Spleen (tissue), 11 donors: ENCODE measurements around the gene RLF. TPM values are rescaled to one million over a fixed set of nuclear protein-coding genes. Genes with fewer than 3 reads are reported as not detected.

ENCODE experiments used
- DNase-seq: peaks from one replicate; pipeline ENCODE4 v3.0.0-alpha.2; 2020
- H3K27ac ChIP-seq, 8 donors: fragments of 200-600 bp; sonication (generic) in 7 of 8; 1 replicate in 4 of 8; 2 replicates in 4 of 8; pipeline versions ENCODE4 v1.5.0 to v1.8.0; 2016 to 2021; ENCODE audit warnings: inconsistent platforms in 4 of 8, mild to moderate bottlenecking in 4 of 8, moderate library complexity in 1 of 8
- H3K27me3 ChIP-seq, 7 donors: fragments of 200-600 bp; sonication (generic) in 6 of 7; replicated peaks in 1 of 7; 1 replicate in 4 of 7; 2 replicates in 3 of 7; pipeline versions ENCODE4 v1.5.0 to v1.8.0; 2016 to 2021; ENCODE audit warnings: inconsistent platforms in 3 of 7, mild to moderate bottlenecking in 1 of 7
- H3K36me3 ChIP-seq, 6 donors: fragments of 200-600 bp; sonication (generic) in 5 of 6; 1 replicate in 4 of 6; 2 replicates in 2 of 6; pipeline versions ENCODE4 v1.5.0 to v1.8.0; 2016 to 2021; ENCODE audit warnings: inconsistent platforms in 2 of 6
- H3K4me1 ChIP-seq, 6 donors: fragments of 200-600 bp; sonication (generic) in 5 of 6; 1 replicate in 3 of 6; 2 replicates in 3 of 6; pipeline versions ENCODE4 v1.5.0 to v1.8.0; 2016 to 2021; ENCODE audit warnings: inconsistent platforms in 3 of 6
- H3K4me3 ChIP-seq, 8 donors: fragments of 200-600 bp; sonication (generic) in 7 of 8; 1 replicate in 4 of 8; 2 replicates in 4 of 8; pipeline versions ENCODE4 v1.5.0 to v1.8.0; 2016 to 2021; ENCODE audit warnings: inconsistent platforms in 4 of 8, mild to moderate bottlenecking in 4 of 8, moderate library complexity in 2 of 8
- H3K9me3 ChIP-seq, 8 donors: fragments of 200-600 bp; sonication (generic) in 7 of 8; 1 replicate in 4 of 8; 2 replicates in 4 of 8; pipeline versions ENCODE4 v1.5.0 to v1.8.0; 2016 to 2021; ENCODE audit warnings: inconsistent platforms in 4 of 8
- POLR2A ChIP-seq, 3 donors: fragments of 450-650 bp; IDR thresholded peaks; one replicate each; pipeline ENCODE4 v1.5.1; 2017; ENCODE audit warnings: antibody characterized with exemption in 3 of 3, mild to moderate bottlenecking in 1 of 3
- POLR2AphosphoS5 ChIP-seq, 3 donors: sonication (generic); formaldehyde crosslinking; IDR thresholded peaks; one replicate each; pipeline ENCODE4 v1.5.1; 2017; ENCODE audit warnings: antibody characterized with exemption in 3 of 3
- WGBS, 5 donors: extraction: QIAGEN DNeasy Blood & Tissue Kit in 3 of 5; methylation state at CpG; one replicate each; pipeline versions ENCODE4 v1.1.5 to v1.1.7; 2013 to 2018; 5-methylcytosine and 5-hydroxymethylcytosine counted together
- intact Hi-C: fragments of 100-400 bp; cut with DNase I; formaldehyde crosslinking; loops from one replicate; pipeline ENCODE4 v1.15.0; 2023; ENCODE audit warnings: low total_unique reads
- polyA plus RNA-seq, 3 donors: library from polyadenylated mRNA; stranded (reverse); fragments of 200-250 nt; gene quantifications; one replicate each; pipeline ENCODE4 v1.2.1, GENCODE V29; 2013
- total RNA-seq, 7 donors: library from RNA; depleted of rRNA in 3 of 7; stranded (reverse); fragments of >200 nt in 3 of 7; fragmentation: NEBNext Ultra II Directional in 4 of 7; extraction: Animal tissue kit (Norgen Biotek cat#: 25700) in 4 of 7; gene quantifications; one replicate each; pipeline versions ENCODE4 v1.1.0 to v1.2.1, GENCODE V29; 2016 to 2021
- TF ChIP-seq, protein P1 (sequence below), 11 experiments: fragments of 200-600 bp in 7 of 11; fragments of 450-650 bp in 4 of 11; sonication (generic) in 4 of 11; IDR thresholded peaks in 8 of 11; conservative IDR thresholded peaks in 3 of 11; 1 replicate in 7 of 11; 2 replicates in 4 of 11; pipeline versions ENCODE4 v1.4.0 to v1.8.0; 2016 to 2021; ENCODE audit warnings: antibody characterized with exemption in 11 of 11, inconsistent platforms in 4 of 11, mild to moderate bottlenecking in 1 of 11
- donor health status: healthy with polysubstance abuse.
- donor health status: DM: no; HTN: no; CAD: no; lungs with moderate emphysema.
- donor health status: DM: no; HTN: no; CAD: no.
- donor health status: Bipolar disorder and iron deficiency.
- donor health status: healthy.
- donor health status: DM: no; HTN: no; CAD: no.
- donor health status: DM: yes; HTN: yes; CAD: no.

RLF gene
- total and polyA plus RNA-seq, 10 donors = 3.8 to 26.3 (median 16.8) TPM

- H3K36me3 ChIP-seq = peaks cover 0 to 100% (median 71%) of the 10 kb centered on the region in 6 donors
These were observed 107.0 kb downstream of the RLF start for GRCh38 chr1:40268211-40268610.

DNA sequence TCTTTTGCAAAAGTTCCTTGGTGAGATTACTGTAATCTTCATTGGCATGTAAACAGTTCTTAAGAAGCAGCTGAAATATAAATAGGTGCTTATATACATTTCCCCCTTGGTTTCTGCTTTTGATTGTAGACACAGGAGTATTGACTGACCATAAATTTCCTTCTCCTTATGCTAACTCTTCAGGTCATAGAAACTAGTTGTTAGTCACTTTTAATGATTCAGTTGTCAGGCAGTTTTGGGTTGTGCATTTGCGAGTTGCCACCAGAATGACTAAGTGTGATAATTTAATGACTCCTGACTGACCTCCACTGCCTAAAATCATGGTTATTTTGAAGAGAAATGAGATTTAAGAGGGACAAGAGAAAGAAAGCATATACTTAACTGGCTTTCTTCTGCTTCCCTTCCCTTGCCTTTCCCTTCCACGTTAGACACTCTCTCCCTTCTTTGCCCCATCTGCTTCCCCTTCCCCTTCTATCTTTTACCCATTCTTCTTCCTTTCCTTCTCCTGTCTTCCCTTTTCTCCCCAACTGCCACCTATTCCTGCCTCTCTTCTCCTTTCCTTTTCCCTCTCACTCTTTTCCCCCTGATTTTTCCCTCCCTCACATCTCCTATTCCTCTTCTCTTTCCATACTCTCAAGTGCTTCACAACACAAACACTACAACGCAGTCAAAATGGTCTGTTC lies 109.1 kb downstream of the RLF start:
- no peak for DNase-seq
- H3K4me3 ChIP-seq = no peak overlapping the region
- H3K27me3 ChIP-seq = no peaks in the 10 kb centered on the region
- WGBS, 5 donors = 34 to 67% (median 58%) methylated on average over 3 of the region's 3 CpGs
- H3K9me3 ChIP-seq = no peaks in the 10 kb centered on the region
- H3K27ac ChIP-seq = no peak overlapping the region
- intact Hi-C loops = no loop called here
- peaks cover 0 to 100% (median 69%) of the 10 kb centered on the region in 6 donors for H3K36me3 ChIP-seq
- H3K4me1 ChIP-seq = no peaks in the 10 kb centered on the region
- no peak for TF ChIP-seq POLR2A (IDR thresholded peaks at IDR 0.05)
- TF ChIP-seq POLR2AphosphoS5 (IDR thresholded peaks at IDR 0.05) = no peak
- TF ChIP-seq, protein P1, sequence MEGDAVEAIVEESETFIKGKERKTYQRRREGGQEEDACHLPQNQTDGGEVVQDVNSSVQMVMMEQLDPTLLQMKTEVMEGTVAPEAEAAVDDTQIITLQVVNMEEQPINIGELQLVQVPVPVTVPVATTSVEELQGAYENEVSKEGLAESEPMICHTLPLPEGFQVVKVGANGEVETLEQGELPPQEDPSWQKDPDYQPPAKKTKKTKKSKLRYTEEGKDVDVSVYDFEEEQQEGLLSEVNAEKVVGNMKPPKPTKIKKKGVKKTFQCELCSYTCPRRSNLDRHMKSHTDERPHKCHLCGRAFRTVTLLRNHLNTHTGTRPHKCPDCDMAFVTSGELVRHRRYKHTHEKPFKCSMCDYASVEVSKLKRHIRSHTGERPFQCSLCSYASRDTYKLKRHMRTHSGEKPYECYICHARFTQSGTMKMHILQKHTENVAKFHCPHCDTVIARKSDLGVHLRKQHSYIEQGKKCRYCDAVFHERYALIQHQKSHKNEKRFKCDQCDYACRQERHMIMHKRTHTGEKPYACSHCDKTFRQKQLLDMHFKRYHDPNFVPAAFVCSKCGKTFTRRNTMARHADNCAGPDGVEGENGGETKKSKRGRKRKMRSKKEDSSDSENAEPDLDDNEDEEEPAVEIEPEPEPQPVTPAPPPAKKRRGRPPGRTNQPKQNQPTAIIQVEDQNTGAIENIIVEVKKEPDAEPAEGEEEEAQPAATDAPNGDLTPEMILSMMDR (IDR thresholded peaks at IDR 0.05 in 8 of 11, conservative IDR thresholded peaks at IDR 0.05 in 3 of 11) = no peak

More at GRCh38 chr1:40268211-40268610, 107.0 kb downstream of the RLF start:
- no peaks in the 10 kb centered on the region for H3K27me3 ChIP-seq
- TF ChIP-seq POLR2A (IDR thresholded peaks at IDR 0.05) = no peak
- no peak for TF ChIP-seq POLR2AphosphoS5 (IDR thresholded peaks at IDR 0.05)
- TF ChIP-seq, protein P1 (IDR thresholded peaks at IDR 0.05 in 8 of 11, conservative IDR thresholded peaks at IDR 0.05 in 3 of 11) = no peak
- no peak overlapping the region for H3K27ac ChIP-seq
- intact Hi-C loops = no loop called here
- no peak overlapping the region for H3K4me3 ChIP-seq
- peaks cover 0 to 13% (median 5%) of the 10 kb centered on the region in 6 donors for H3K4me1 ChIP-seq
- no peaks in the 10 kb centered on the region for H3K9me3 ChIP-seq
- no peak for DNase-seq

DNA sequence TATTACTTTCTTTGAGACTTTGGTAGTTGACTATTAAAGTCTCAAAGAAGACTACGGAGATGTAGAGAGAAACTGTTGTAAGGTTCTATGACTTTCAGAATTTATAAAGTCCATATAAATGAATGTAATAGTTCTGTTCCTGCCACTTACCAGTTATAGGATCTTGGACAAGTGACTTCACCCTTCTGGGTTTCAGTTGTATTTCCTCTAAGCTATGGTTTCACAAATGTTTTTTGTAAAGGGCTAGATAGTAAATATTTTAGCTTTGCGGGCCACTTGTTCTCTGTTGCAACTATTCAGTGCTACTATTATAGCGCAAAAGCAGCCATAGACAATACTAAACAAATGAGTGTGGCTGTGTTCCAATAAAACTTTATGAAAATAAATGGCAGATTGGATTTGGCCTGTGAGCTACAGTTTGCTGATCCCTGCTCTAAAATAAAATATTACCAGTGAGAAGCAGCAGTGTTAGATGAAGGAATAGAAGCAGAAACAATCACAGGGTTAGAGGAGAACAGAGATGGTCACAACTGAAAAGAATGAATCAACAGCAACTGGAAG lies 111.5 kb downstream of the RLF start:
- H3K4me3 ChIP-seq = no peak overlapping the region
- H3K36me3 ChIP-seq = peaks cover 0 to 100% (median 77%) of the 10 kb centered on the region in 6 donors
- WGBS, 5 donors = 80 to 92% (median 91%) methylated on average over 3 of the region's 3 CpGs
- H3K27ac ChIP-seq = no peak overlapping the region
- DNase-seq = no peak
- no peaks in the 10 kb centered on the region for H3K9me3 ChIP-seq
- TF ChIP-seq POLR2A (IDR thresholded peaks at IDR 0.05) = no peak
- TF ChIP-seq, protein P1 (IDR thresholded peaks at IDR 0.05 in 8 of 11, conservative IDR thresholded peaks at IDR 0.05 in 3 of 11) = no peak
- TF ChIP-seq POLR2AphosphoS5 (IDR thresholded peaks at IDR 0.05) = no peak
- H3K4me1 ChIP-seq = no peaks in the 10 kb centered on the region
- intact Hi-C loops = no loop called here
- no peaks in the 10 kb centered on the region for H3K27me3 ChIP-seq

DNA sequence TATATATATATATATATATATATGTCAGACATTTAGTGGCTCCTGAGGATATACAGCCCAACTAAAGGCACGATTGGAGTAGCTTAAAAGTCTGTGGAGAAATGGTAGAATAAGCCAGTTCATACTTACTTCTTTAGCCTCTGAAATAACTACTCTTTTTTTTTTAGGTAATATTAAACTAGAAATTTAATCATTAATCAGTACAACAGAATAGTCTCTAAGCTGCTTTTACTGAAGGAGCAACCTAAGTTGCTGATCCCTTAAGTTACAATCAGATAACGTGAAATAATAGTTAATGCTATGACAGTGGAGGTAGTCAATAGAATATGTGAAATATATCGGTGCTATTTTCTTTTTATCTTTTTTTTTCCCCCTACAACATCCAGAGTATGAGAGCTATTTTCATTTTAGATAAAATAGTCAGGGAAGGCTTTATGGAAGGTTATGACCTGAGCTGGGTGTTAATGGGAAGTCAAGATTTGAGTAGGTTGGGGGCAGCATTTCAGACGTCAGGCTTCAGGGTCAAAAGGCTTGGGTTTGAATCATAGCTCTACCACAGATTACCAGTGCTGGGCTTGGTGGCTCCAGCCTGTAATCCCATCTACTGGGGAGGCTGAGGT lies 112.5 kb downstream of the RLF start:
- no peaks in the 10 kb centered on the region for H3K4me1 ChIP-seq
- peaks cover 0 to 95% (median 68%) of the 10 kb centered on the region in 6 donors for H3K36me3 ChIP-seq
- intact Hi-C loops = no loop called here
- H3K27me3 ChIP-seq = no peaks in the 10 kb centered on the region
- no peaks in the 10 kb centered on the region for H3K9me3 ChIP-seq
- no peak for TF ChIP-seq POLR2AphosphoS5 (IDR thresholded peaks at IDR 0.05)
- DNase-seq = no peak
- no peak overlapping the region for H3K4me3 ChIP-seq
- no peak overlapping the region for H3K27ac ChIP-seq
- WGBS, 5 donors = 80 to 92% (median 91%) methylated on average over 4 of the region's 4 CpGs
